AG04449 (cell line): ENCODE data around the gene ZBBX.
"Not testable (repeated sequence)": the region's sequence is repeated elsewhere in the genome, so short reads cannot be mapped to it uniquely, and the experiment has no call there.

Source experiments
- CTCF ChIA-PET: fragments of 350-600 bp; formaldehyde crosslinking; extraction: SDS; loops from one replicate; lab custom pipeline; 2021; ENCODE audit warnings: antibody characterized with exemption; lab: Yijun Ruan, JAX
- POLR2A ChIA-PET: fragments of 400-600, 350-600 bp; formaldehyde crosslinking; extraction: SDS; loops from one replicate; lab custom pipeline; 2020; ENCODE audit warnings: antibody characterized with exemption, inconsistent platforms; lab: Yijun Ruan, JAX
- DNase-seq: peaks from one replicate; pipeline ENCODE4 v3.0.0-alpha.2; 2010; ENCODE audit warnings: low read depth, low spot score
- H3K4me3 ChIP-seq: 2 replicates; pipeline ENCODE4 v1.5.1; 2011; ENCODE audit warnings: low read depth, mild to moderate bottlenecking, control low read depth, low read length
- TF ChIP-seq, protein P1 (sequence below): IDR thresholded peaks from one replicate; pipeline ENCODE4 v1.5.1; 2011; ENCODE audit warnings: mild to moderate bottlenecking, moderate library complexity, low read length, control low read depth, inconsistent platforms; ENCODE audit not compliant: insufficient read depth; ENCODE audit errors: missing control alignments

ZBBX gene, protein sequence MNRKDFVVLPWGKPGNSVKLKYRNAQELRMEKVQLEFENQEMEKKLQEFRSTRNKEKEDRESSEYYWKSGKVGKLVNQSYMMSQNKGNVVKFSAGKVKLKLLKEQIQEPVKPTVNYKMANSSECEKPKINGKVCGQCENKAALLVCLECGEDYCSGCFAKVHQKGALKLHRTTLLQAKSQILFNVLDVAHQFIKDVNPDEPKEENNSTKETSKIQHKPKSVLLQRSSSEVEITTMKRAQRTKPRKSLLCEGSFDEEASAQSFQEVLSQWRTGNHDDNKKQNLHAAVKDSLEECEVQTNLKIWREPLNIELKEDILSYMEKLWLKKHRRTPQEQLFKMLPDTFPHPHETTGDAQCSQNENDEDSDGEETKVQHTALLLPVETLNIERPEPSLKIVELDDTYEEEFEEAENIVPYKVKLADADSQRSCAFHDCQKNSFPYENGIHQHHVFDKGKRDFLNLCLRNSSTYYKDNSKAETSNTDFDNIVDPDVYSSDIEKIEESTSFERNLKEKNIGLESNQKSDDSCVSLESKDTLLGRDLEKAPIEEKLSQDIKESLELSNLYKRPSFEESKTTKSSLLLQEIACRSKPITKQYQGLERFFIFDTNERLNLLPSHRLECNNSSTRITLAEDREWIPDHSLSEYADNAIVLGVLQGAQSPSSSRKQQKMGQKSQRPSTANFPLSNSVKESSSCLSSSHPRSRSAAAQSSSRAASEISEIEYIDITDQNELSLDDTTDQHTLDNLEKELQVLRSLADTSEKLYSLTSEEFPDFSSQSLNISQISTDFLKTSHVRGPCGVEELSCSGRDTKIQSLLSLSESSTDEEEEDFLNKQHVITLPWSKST

GRCh38 chr3:167380004-167380689 lies at the start of gene ZBBX:
ZBBX (minus strand) TSS chr3:167380297; CDS start chr3:167372901, 7,396 bp downstream.
- TF ChIP-seq, protein P1, sequence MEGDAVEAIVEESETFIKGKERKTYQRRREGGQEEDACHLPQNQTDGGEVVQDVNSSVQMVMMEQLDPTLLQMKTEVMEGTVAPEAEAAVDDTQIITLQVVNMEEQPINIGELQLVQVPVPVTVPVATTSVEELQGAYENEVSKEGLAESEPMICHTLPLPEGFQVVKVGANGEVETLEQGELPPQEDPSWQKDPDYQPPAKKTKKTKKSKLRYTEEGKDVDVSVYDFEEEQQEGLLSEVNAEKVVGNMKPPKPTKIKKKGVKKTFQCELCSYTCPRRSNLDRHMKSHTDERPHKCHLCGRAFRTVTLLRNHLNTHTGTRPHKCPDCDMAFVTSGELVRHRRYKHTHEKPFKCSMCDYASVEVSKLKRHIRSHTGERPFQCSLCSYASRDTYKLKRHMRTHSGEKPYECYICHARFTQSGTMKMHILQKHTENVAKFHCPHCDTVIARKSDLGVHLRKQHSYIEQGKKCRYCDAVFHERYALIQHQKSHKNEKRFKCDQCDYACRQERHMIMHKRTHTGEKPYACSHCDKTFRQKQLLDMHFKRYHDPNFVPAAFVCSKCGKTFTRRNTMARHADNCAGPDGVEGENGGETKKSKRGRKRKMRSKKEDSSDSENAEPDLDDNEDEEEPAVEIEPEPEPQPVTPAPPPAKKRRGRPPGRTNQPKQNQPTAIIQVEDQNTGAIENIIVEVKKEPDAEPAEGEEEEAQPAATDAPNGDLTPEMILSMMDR, result peak; percentile 79
- peak within 1 kb of the TSS; percentile 54 for H3K4me3 ChIP-seq
- ChIA-PET POLR2A (no interaction called here), CTCF (interaction anchor here (0.6 to 4.8 kb wide), 11 partner anchors 9 to 501 kb away, joined by 3 to 28 read pairs (median 5); no protein-coding TSS in a partner anchor)
- DNase-seq, result no peak

DNA sequence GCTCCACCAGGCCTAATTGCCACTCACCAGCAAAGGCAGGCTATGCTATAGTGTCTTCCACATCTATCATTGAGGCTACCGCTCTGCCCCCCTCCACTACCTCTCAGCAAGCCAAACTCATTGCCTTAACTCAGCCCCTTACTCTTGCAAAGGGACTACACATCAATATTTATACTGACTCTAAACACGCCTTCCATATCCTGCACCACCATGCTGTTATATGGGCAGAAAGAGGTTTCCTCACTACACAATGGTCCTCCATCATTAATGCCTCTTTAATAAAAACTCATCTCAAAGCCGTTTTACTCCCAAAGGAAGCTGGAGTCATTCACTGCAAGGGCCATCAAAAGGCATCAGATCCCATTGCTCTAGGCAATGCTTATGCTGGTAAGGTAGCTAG lies 46.9 kb upstream of the ZBBX start:
- CTCF ChIA-PET, H3K4me3 ChIP-seq, POLR2A ChIA-PET, DNase-seq: not testable (repeated sequence)

GRCh38 chr3:167422396-167422795 lies 42.3 kb upstream of the ZBBX start:
- POLR2A ChIA-PET, result not testable (repeated sequence)

GRCh38 chr3:167409611-167410010 lies 29.5 kb upstream of the ZBBX start:
- POLR2A ChIA-PET, result no interaction called here
- H3K4me3 ChIP-seq, result no peak overlapping the region
- TF ChIP-seq, protein P1, result no peak
- CTCF ChIA-PET, result no interaction called here
- DNase-seq, result no peak

More at GRCh38 chr3:167422396-167422795, 42.3 kb upstream of the ZBBX start:
- CTCF ChIA-PET, DNase-seq, H3K4me3 ChIP-seq: not testable (repeated sequence)

DNA sequence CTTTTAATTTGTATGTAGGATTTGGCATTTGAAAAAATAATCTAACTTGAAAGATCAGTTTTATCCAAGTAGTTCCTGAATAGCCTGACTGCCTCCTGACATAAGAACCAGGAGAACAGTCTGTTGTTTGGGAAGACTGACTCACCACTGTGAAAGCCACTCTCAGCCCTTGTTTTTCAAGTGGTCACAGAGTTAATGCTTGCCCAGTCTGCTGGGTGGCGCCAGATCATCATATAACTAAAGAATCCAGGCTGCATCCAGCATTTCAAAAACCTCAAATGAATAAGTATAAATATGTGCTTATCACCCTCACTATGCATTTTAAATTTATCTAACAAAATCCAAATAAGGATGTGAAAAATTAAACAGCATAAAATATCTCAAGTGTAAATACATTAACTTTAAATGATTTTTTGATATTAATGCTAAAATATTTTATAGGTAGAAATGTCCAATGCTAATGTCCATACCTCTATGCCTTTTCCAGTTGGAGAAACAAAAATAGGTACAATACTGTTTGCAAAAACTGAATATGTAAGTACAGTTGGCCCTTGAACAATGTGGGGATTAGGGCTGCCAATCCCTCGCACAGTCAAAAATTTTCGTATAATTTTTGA lies 26.9 kb upstream of the ZBBX start:
- no peak for DNase-seq
- TF ChIP-seq, protein P1, result no peak
- ChIA-PET POLR2A (no interaction called here), CTCF (no interaction called here)
- no peak overlapping the region for H3K4me3 ChIP-seq

DNA sequence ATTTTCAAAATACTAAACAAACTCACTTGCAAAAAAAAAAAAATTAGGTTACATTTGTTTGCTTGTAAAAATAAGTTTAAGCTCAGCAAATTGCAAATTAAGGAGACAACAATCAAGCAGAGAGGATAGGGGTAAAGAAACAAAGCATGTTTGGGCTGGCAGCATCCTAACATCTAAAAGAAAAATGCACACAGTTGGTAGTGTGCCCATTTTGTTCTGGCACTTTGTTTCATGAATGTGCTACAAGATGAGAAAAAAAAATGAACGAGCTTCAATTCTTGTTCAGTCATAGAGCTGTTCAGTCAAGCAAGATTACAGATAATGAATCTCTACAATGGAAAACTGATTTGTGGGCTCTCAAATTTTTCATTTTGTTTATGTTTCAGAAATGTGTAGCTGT lies 17.7 kb upstream of the ZBBX start:
- DNase-seq, result no peak
- CTCF ChIA-PET, result interaction anchor here (0.6 kb wide), 1 partner anchor 18 kb away, joined by 3 read pairs; no protein-coding TSS in a partner anchor
- TF ChIP-seq, protein P1, result no peak
- POLR2A ChIA-PET, result no interaction called here
- H3K4me3 ChIP-seq, result no peak overlapping the region
